ENCODE results near the gene TMEM205.

DNA sequence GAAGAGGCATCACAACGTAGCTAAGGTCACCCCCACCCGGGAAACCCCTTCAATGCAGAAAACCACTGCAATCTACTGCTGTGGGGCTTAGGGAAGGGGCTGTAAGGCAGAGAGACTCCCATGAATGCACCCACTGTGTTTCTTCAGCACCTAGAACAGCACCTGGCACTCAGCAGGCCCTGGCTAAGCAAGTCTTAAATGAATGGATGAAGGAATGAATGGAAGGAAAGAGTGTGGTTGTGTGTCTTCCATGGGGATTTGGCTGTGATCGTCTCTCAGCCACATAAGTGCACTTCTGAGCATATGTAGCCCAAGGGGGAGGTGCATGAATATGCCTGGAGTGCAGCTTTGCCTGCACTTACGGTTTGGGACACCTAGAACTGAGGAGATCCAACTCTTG lies 3.1 kb upstream of the TMEM205 start:
- no peak for TF ChIP-seq POLR2AphosphoS5 (IDR thresholded peaks at IDR 0.05)
- TF ChIP-seq, protein P1, sequence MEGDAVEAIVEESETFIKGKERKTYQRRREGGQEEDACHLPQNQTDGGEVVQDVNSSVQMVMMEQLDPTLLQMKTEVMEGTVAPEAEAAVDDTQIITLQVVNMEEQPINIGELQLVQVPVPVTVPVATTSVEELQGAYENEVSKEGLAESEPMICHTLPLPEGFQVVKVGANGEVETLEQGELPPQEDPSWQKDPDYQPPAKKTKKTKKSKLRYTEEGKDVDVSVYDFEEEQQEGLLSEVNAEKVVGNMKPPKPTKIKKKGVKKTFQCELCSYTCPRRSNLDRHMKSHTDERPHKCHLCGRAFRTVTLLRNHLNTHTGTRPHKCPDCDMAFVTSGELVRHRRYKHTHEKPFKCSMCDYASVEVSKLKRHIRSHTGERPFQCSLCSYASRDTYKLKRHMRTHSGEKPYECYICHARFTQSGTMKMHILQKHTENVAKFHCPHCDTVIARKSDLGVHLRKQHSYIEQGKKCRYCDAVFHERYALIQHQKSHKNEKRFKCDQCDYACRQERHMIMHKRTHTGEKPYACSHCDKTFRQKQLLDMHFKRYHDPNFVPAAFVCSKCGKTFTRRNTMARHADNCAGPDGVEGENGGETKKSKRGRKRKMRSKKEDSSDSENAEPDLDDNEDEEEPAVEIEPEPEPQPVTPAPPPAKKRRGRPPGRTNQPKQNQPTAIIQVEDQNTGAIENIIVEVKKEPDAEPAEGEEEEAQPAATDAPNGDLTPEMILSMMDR (IDR thresholded peaks at IDR 0.05): no peak

Measured in prostate gland (tissue), 2 donors.